Measurements from ENCODE around the gene MAPRE3.
A peak's percentile ranks its signal among the peaks of the same experiment; 100 is the strongest.

The MAPRE3 gene

DNA sequence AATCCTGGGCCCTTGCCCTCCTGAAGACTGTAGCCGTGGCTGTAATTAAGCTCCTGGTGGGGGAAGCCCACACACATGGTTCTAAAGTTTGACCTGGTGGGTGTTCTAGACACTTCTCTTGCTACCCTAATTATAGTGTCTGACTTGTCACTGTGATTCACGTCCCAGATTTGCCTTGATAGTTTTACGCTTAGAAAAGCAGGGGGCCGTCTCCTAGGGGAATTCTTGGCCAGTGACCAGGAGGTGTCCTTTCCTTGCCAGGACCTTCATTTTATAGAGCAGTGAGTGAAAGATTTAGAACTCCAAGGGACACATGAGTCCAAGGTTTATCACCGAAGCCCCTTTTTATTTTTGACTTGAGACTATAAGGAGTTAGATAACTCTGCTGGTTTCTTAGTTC, 71.3 kb downstream of the MAPRE3 start:
- TF ChIP-seq GATA3 (IDR thresholded peaks at IDR 0.05; ENCODE audit: low read depth, low read length), result no peak
- TF ChIP-seq GATA2 (IDR thresholded peaks at IDR 0.05; ENCODE audit: low read depth, low read length), result no peak

- no peak for TF ChIP-seq GATA2 (IDR thresholded peaks at IDR 0.05; ENCODE audit: low read depth, low read length)
- TF ChIP-seq GATA3 (IDR thresholded peaks at IDR 0.05; ENCODE audit: low read depth, low read length), result no peak
Measured at GRCh38 chr2:27042159-27042661, 71.8 kb downstream of the MAPRE3 start.

DNA sequence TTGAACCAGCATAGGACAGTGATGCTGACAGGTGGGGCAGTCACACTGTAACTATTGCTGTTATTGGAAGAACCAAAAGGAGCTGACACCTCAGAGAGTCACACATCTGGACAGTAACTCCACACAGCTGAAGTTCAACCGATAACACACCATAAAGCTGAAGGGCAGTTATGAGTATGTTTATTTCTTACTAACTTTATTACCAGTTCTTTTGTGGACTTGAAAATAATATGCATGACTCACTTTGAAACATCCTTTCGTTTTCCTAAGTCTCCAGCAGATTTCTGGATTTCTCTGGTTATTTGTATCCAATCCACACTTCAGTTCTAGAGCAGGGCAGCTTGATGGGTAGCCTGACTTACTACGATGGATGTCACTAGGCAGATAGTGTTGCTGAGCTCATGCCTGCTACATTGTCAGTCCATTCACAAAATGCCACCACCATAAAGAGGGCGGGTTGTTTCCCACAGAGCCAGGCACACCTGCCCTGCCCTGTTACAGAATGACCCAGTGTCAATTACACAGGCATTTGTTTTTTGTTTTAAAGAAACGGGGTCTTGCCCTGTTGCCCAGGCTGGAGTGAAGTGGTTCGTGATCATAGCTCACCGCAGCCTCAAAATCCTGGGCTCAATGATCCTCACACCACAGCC, 72.7 kb downstream of the MAPRE3 start:
- TF ChIP-seq GATA2 (IDR thresholded peaks at IDR 0.05; ENCODE audit: low read depth, low read length) (no peak), GATA3 (IDR thresholded peaks at IDR 0.05; ENCODE audit: low read depth, low read length) (no peak)

DNA sequence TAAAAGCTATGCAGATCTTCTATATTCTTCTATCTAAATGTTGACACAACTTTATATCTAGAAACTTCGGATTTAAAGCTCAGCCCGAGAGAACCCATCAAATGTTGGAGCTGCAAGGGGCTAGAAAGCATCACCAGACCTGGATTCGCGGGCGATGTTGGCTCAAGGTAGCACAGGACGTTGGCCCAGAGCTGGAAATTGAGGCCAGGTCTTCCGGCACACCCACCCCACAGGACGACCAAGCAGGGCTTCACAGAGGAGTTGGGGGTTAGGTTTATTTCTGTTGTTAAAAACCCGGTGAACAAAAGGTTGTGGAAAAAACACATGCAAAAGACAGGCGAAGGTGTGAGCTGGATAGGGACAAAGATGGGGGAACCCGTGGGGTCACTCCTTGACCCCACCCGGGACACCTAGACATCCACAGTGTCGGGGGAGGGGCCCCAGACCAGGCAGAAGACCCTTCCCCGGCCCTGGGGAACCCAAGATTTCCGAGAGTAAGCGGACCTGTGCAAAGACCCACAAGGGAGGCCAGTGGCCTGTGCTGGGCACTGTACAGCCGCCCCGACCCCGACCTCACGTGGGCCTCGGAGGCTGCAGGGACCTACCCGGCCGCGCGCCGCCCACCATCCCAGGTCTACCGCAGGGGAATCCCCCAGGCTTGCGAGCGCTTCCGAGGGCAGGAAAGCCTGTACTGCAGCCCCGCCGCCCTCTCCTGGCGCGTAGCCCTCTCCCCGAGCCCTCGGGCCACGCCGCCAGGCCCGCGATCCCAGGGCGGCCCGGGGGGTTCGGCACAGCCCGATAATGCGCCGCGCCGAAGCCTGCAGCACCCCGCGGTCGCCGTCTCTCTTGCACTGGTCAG, 79.2 kb downstream of the MAPRE3 start:
- TF ChIP-seq GATA2 (IDR thresholded peaks at IDR 0.05; ENCODE audit: low read depth, low read length), result no peak
- no peak for TF ChIP-seq GATA3 (IDR thresholded peaks at IDR 0.05; ENCODE audit: low read depth, low read length)

GRCh38 chr2:27050281-27050995, 80.0 kb downstream of the MAPRE3 start:
- TF ChIP-seq GATA3 (IDR thresholded peaks at IDR 0.05; ENCODE audit: low read depth, low read length) (no peak), GATA2 (IDR thresholded peaks at IDR 0.05; ENCODE audit: low read depth, low read length) (peak; percentile 96)

DNA sequence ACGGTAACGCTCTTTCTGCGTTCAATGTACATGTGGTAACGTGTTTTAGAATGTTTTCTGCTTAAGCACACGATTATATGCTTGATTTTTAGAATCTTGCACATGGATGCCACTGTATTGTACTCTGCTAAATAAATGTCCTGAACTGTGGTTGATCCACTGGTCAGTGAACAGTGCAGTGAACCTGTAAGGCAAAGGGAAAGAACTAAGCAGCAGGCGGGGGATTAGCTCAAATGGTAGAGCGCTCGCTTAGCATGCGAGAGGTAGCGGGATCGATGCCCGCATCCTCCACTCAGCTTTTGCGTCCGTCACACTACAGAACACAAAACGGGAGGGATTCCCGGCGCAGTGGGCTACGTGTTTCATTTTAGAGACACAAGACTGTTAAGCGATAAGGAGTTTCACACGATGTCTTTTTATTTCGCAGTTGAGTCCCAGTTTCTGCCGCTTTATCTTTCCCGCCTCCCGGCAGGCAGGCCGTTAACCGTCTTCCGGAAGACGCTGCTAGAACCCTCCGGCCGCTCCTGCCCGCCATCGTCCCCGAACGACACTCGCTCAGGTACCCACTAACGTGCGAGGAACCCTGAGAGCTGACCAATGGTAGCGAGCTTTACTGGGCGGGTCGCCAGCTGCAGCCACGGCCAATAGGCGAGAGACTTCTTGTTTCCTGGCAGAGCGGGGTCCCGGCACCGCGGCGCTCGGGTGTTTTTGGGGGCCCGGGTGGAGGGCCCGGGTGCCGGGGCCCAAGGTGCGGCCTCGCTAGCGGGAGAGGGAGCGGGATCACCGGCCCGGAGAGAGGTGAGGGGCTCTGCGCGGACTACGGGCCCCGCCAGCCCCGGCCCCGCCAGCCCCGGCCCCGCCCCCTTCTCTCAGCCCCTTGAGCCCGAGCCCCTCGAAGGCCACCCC, 80.8 kb downstream of the MAPRE3 start, which contains the start of gene AGBL5:
Gene AGBL5 (plus strand): TSS at position 673 of the 906 bp plus-strand sequence. CDS start 1,291 bp downstream, outside the sequence.
- TF ChIP-seq GATA2 (IDR thresholded peaks at IDR 0.05; ENCODE audit: low read depth, low read length) (peak; percentile 6; the same call in 1 of the 2 replicates), GATA3 (IDR thresholded peaks at IDR 0.05; ENCODE audit: low read depth, low read length) (no peak)

DNA sequence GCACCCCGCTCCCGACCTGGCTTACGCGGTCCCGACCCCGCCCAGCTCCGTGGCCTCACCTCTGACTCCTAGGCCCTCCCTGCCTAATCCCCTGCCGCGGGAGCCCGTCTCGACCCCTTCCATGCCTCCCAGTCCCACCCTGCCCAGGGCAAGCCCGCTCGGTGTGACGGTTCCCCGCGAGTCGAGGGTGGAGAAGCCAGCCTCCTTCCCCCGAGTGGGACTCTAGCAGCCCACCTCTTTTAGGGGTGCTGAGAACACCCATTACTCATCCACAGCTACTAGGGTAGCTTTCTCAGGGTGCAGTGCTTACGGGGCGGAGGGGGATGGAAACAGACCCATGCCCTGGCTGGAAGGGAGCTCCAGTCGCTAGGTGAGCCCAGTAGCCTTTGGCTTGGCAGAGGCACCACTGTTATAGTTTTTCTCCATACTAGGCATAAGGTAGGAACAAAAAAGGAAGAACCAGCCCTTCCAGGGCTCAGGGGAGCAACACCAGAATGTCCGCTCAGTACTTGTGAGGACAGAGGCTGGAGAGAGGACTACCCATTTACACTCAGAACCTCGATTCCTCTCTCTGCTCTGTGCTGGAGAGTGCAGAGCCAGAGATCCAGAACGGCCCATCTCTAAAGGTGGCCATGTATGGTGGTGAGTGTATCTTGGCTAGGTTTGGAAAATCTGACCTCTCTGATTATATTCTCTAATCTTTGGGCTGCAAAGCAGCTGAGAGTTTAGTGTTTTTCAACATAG, 81.6 kb downstream of the MAPRE3 start:
- TF ChIP-seq GATA2 (IDR thresholded peaks at IDR 0.05; ENCODE audit: low read depth, low read length), result no peak
- TF ChIP-seq GATA3 (IDR thresholded peaks at IDR 0.05; ENCODE audit: low read depth, low read length), result no peak

- TF ChIP-seq GATA3 (IDR thresholded peaks at IDR 0.05; ENCODE audit: low read depth, low read length) (no peak), GATA2 (IDR thresholded peaks at IDR 0.05; ENCODE audit: low read depth, low read length) (no peak)
Measured at GRCh38 chr2:27053321-27053720, 82.9 kb downstream of the MAPRE3 start.

DNA sequence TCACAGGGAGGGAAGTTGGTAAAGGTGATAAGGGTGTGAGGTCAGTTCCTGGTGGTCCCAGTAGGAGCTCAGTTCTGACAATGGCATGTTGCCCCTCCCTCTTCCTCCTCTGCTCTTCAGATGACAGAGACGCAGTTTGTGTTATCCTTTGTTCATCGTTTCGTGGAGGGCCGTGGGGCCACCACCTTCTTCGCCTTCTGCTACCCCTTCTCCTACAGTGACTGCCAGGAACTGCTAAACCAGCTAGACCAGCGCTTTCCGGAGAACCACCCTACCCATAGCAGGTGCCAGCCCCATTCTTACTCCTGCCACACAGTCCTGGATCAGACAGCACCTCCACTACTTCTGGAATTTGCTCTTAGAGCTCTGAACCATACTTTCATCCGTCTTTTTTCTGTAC, 83.3 kb downstream of the MAPRE3 start:
- no peak for TF ChIP-seq GATA3 (IDR thresholded peaks at IDR 0.05; ENCODE audit: low read depth, low read length)
- no peak for TF ChIP-seq GATA2 (IDR thresholded peaks at IDR 0.05; ENCODE audit: low read depth, low read length)

DNA sequence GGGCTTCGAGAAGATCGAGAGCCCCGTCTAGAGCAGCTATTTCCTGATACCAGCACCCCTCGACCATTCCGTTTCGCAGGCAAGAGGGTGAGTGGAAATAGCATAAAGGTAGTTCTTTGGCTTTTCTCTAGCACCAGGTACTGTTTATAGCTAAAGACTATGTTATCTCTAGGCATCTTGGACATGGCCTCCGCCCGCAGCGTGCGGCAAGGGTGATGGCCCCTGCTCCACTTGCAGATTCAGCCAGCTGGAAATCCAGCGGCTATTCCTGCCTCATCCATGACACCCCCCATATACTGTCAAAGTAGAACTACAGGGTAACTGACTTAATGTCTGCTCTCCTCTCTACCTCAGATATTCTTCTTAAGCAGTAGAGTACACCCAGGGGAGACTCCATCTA, 84.3 kb downstream of the MAPRE3 start:
- TF ChIP-seq GATA3 (IDR thresholded peaks at IDR 0.05; ENCODE audit: low read depth, low read length) (no peak), GATA2 (IDR thresholded peaks at IDR 0.05; ENCODE audit: low read depth, low read length) (no peak)

- TF ChIP-seq GATA2 (IDR thresholded peaks at IDR 0.05; ENCODE audit: low read depth, low read length) (no peak), GATA3 (IDR thresholded peaks at IDR 0.05; ENCODE audit: low read depth, low read length) (no peak)
Measured at GRCh38 chr2:27057184-27057583, 86.7 kb downstream of the MAPRE3 start.

DNA sequence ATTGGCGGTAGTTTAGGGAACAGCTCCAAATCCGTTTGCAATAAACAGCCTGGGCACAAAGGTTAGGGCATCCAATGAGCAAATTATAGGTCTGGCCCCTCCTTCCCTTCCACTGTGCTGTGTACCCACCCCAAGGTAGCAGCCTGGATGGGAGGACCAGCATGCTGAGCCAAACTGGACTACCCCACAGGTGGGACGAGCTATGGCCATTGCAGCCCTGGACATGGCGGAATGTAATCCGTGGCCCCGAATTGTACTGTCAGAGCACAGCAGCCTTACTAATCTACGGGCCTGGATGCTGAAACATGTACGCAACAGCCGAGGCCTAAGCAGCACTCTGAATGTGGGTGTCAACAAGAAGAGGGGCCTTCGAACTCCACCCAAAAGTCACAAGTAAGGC, 87.8 kb downstream of the MAPRE3 start:
- TF ChIP-seq GATA3 (IDR thresholded peaks at IDR 0.05; ENCODE audit: low read depth, low read length) (no peak), GATA2 (IDR thresholded peaks at IDR 0.05; ENCODE audit: low read depth, low read length) (no peak)
